GM19452 (cell line): ENCODE measurements around the gene EREG.
"Not testable (repeated sequence)": the region's sequence is repeated elsewhere in the genome, so short reads cannot be mapped to it uniquely, and the experiment has no call there.

Experiments used
- ATAC-seq: cut with Tn5 transposase; IDR thresholded peaks from one replicate; pipeline ENCODE4 v1.9.1; 2021; ENCODE audit not compliant: unreplicated experiment

Gene EREG

DNA sequence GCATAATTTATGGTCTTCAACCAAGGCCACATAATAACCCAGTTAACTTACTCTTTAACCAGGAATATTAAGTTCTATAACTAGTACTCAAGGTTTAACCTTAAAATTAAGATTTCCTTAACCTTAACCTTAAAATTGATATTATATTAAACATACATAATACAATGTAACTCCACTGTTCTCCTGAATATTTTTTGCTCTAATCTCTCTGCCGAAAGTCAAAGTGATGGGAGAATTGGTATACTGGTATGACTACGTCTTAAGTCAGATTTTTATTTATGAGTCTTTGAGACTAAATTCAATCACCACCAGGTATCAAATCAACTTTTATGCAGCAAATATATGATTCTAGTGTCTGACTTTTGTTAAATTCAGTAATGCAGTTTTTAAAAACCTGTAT, 22.8 kb downstream of the EREG start:
- no peak for ATAC-seq

DNA sequence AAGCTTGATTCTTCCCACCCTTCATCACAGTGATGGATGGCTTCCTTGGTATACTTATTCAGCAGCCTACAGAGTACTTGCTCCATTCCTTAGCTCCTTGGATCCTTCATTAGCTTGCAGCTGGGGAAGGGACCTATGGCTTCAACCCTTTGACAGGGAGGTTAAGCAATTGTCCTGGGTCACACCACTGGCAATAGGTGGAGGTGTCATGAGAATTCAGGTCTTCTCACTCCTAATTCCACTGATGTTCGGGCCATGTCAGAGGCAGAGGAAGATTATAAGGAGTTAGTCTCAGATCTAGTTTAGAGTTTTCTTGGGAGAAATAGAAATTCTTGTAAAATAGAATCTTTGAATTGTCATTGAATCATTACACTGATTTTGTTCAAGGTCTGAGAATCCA, 24.5 kb downstream of the EREG start:
- ATAC-seq, result no peak

GRCh38 chr4:74390677-74391076, 25.7 kb downstream of the EREG start:
- ATAC-seq, result no peak

DNA sequence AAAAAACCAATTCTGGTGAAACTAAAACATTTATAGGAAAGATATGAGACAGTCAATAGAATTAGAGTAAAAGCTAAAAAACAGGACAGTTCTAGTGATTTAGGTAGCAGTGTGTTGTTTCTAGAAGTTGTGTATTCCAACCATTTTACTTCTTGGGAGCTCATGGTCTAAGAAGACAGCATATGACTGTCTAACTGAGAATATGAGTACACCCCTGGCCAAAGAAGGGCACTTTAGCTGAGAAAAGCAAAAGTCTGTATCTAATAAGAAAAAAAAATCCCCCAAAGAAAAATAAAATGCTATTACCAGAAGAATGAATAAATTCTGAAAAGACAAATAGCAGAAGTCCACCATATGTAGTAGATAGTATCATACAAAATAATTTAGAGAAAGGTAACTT, 26.4 kb downstream of the EREG start:
- no peak for ATAC-seq

GRCh38 chr4:74391890-74392475, 27.0 kb downstream of the EREG start:
- no peak for ATAC-seq

DNA sequence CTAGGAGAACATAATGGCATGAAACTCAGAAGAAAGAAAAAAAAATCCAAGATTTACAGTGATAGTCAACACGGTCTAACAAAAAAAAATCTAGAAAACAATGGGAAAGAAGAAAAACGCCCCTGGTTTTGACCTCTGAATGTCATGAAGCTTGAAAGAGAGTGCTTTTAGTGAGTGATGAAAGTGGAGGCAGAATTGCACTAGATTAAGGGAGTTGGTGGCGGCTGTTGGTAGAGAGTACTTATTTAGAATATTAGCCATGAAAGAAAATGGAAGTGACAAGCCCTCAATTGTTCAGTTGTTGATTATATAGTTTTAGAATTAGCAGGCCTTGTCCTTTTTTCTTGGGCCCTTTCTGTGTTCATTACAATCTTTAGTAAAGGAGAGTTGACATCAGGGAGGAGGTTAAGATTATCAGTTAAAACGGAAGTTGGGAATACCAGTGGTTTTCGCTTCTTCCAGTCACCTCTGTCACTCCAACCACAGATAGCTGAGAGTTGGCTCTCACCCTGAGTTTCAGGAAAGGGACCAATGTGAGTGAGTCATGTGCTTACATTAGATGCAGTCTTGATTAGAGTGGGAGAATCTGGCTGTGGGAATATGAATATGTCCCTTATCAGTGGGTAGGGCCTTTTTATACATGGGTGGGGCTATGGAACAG, 29.7 kb downstream of the EREG start:
- no peak for ATAC-seq

DNA sequence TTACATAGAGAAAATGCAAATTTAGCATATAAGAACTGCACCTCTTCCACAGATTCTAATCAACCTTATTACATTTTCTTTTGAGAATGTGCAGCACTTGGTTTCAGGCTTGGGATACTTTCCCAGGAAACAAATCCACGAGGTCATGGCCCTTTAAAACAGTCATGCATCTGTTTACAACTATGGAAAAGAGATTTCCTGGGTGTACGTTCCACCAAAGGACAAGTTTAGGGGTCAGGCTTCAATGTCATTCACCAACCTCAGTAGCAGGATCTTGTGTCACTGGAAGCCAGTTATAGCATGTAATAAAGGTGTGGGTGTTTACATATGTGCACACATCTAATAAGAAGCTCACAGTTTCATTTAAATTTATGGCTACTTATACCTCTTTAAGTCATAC, 30.7 kb downstream of the EREG start:
- ATAC-seq, result no peak

DNA sequence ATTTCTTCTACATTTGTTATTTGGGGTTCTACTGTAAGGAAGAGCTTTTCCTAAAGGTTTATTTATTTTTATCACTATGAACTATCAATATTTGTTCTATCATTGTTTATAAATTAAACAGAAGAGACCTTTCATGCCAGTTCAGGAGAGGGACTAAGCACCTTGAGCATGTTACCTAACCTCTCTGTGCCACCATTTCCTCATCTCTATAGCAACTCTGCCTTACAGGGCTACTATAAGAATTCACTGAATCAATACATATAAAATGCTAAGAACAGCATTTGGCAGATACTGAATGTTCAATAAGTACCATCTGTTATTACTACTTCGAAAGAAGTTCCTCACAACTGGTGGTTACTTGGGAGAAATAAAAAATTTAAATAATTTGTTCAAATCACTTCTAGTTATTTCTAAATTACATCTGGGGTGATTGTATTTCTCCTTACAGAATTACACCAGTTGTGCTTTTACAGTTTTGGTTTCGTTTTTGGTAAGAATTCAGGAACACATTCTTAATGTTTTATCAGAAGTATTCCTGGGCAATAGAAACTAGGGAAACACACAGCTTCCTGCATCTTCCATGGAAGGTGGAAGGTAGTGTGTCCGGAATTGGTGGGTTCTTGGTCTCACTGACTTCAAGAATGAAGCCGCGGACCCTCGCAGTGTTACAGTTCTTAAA, 32.9 kb downstream of the EREG start:
- ATAC-seq, result no peak

- not testable (repeated sequence) for ATAC-seq
These were observed 34.1 kb downstream of the EREG start for GRCh38 chr4:74398894-74399589.

DNA sequence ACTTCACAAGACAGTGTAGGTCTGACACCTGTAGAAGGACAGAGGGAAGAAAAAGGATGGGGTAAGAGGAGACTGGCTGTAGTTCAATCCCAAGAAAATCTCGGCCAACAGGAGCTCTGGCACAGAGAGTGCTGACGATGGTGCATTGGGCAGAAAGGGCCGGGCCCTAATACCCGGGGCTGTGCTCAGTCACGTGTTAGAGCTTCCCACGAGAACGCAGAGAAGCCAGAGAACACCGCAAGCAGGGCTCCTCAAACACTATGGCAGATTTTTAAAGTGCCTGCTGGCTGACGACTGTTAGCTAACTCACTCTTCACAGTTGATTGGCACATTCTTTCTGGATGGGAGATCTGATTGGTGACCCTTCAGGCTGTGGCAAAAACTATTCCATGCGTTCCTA, 35.5 kb downstream of the EREG start:
- ATAC-seq, result no peak

- peak; percentile 97 for ATAC-seq
These were observed 37.9 kb downstream of the EREG start for GRCh38 chr4:74402692-74403456.

- ATAC-seq, result no peak
These were observed 42.9 kb downstream of the EREG start for GRCh38 chr4:74407891-74408290.

DNA sequence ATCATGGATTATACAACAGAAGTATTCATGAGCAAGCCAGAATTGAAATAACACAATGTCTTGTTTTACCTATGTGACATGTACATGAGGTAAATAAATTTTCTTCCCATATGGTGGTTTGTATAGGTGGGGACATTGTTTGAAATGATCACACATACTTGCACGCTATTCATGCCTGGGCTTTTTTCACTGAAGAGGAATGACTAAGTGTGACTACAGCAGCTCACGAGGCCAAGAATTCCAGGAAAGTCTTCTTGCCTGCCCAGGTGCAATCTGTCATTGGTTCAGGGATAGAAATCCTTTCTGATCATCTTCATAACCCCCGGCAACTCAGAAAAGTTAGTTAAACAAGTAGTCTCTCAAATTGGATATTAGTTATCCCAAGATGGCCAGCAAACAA, 43.7 kb downstream of the EREG start:
- ATAC-seq, result no peak

- ATAC-seq, result no peak
These were observed 45.3 kb downstream of the EREG start for GRCh38 chr4:74410272-74410671.

DNA sequence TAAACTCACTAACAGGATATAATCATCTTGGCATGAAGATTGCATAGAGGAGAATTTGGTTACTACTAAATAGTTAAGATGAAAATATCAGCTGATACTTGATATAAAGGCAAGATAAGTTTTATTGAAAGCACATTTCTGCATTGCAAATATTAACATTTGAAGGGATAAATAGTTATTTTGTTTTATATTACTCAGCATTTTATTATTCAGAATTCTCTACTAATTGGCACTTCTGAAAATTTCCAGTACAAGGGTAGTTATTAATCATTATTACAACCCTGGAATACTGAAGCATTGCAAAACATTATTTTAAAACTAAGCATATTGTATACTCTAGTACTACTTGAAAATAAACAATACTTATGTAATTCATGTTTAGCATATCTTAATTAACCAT, 47.3 kb downstream of the EREG start:
- ATAC-seq, result no peak

DNA sequence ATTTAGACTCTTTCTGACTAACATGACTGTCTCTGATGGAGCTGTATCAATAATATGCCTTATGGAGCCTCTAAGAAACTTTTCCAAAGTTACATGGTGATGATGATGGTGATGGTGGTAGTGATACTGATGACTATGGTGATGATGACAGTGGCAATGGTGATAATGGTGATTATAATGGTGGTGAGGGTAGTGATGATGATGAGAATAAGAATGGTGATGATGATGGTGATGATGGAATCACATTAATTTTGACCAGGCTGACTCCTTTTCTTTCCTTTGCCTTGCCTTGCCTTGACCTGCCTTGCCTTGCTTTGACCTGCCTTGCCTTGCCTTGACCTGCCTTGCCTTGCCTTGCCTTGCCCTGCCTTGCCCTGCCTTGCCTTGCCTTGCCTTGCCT, 48.3 kb downstream of the EREG start:
- ATAC-seq, result no peak

DNA sequence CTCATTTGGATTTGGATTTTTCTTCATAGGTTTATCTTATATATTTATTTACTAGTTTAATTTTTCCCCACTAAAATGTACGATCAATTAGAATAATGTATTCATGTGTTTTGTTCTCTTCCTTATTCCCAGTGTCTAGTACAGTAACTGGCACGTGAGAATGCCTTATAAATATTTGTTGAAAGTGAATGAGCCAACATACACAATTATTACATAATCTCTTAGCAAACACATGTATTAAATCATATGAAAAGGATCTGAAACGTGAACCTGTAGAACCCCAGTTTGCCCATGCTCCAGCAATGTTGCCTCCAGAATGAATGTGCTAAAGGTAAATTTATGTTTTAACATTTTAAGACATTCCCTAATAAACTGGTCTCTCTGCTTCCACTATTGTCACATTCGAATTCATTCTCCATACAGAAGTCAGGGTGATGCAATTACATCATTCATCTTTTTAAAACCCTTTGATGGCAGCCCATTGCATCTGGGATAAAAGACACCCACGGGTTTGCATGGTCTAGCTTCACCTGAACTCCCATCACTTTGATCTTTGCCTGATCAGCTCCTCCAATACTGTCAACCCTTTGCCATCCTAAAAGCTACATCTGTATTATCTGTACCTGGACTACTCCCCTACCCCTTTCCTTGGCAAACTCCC, 49.3 kb downstream of the EREG start:
- ATAC-seq, result no peak

- no peak for ATAC-seq
These were observed 50.8 kb downstream of the EREG start for GRCh38 chr4:74415602-74416300.

DNA sequence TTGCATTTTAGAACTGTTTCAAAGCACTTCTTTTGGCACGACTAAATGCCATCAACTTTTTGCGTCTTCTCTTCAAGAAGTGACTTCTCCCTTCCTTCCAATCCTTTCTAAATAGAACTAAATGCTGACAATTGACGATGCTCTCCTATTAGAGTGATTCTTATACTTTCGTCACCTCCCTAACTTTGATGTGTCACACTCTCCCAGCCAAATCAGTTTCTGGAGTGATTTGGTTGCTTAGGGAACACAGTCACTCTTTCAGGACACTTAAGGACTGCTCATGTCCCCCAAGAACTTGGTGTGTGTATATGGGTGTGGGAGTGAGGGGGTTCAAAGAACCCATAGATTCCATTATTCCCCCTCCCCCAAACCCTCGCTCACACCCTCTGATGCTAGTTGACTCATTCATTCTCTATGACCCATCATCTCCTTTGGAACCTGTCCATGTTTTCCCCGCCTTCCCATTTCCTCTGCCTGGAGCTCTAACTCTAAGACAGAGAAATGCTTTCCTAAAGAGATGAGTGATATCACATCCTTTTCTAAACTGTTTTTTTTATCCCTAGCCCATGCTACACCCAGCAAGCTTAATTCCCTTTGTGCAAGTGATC, 53.2 kb downstream of the EREG start:
- ATAC-seq, result no peak

DNA sequence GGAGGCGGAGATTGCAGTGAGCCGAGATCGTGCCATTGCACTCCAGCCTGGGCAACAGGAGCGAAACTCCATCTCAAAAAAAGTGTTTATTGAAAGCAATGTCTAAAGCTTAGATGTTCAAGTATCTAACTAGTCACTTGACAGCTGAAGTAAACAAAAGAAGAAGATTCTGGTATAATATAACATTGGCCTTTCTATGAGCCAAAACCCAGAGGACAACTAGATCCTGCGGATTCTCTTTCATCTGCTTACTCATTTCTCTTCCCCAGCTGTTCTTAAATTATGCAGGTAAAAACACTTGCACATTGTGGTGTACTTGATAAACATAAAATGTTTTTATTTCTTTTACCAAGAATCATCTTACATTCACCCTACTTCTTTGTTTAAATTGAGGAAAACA, 55.9 kb downstream of the EREG start:
- ATAC-seq, result no peak
